Measurements from ENCODE around the gene VN1R5. TPM values are rescaled to one million over a fixed set of nuclear protein-coding genes. Genes with fewer than 3 reads are reported as not detected.

Gene VN1R5
- total RNA-seq, 1 experiment from 2014 or later = not detected

DNA sequence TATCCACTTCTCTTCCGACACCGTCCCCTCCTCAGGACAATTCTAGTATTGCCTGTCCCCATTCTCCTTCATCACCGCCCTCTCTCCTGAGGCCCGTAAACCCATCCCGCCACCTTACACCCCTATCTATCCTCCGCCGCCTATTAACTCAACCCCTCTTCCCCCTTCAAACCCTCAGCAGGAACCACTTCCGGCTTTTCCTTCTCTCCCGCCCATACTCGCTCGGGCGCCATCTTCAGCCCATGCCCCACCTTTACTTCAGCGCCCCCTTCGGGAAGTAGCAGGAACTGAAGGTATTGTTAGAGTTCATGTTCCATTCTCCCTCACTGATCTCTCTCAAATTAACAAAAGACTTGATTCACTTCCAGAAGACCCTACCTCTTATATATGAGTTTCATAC is 31.6 kb downstream of the VN1R5 start:
- Histone ChIP-seq H3K18ac (ENCODE audit: insufficient read length, low read depth, low read length) (no peak overlapping the region), H2BK5ac (ENCODE audit: insufficient read length, low read length) (no peak overlapping the region), H3T11ph (ENCODE audit: low read length) (no peak overlapping the region), H3K27ac (ENCODE audit: insufficient read length, low read depth, low read length) (no peak overlapping the region), H2BK12ac (ENCODE audit: insufficient read length, low read depth, low read length) (no peak overlapping the region), H3K9me3 (ENCODE audit: control insufficient read depth, low read depth, low read length) (no peaks in the 10 kb centered on the region), H3K14ac (ENCODE audit: insufficient read depth, low read length) (no peak overlapping the region), H3K4ac (ENCODE audit: low read depth, low read length) (no peak overlapping the region), H2BK120ac (ENCODE audit: low read depth, low read length, poor library complexity, severe bottlenecking) (no peak overlapping the region), H3K79me2 (ENCODE audit: insufficient read depth, low read length) (no peaks in the 10 kb centered on the region), H2BK20ac (ENCODE audit: low read depth, low read length, poor library complexity, severe bottlenecking) (no peak overlapping the region), H2AFZ (ENCODE audit: low read length) (no peak overlapping the region), H3K9ac (ENCODE audit: extremely low read depth, insufficient read length, low read length) (no peak overlapping the region), H2BK15ac (ENCODE audit: low read depth, low read length) (no peak overlapping the region), H3K23me2 (ENCODE audit: insufficient read length, low read depth, low read length, poor library complexity, severe bottlenecking) (no peaks in the 10 kb centered on the region), H3K4me1 (ENCODE audit: insufficient read depth, low read length) (peaks cover 3% of the 10 kb centered on the region; the same call in 1 of the 2 replicates), H4K8ac (replicated peaks; ENCODE audit: insufficient read length, low read depth, low read length) (no peak overlapping the region), H3K4me2 (ENCODE audit: insufficient read depth, insufficient read length, low read length) (no peak overlapping the region), H3K27me3 (ENCODE audit: insufficient read depth, low read length) (no peaks in the 10 kb centered on the region), H3K23ac (ENCODE audit: insufficient read length, low read depth, low read length) (no peak overlapping the region), H2AK5ac (ENCODE audit: insufficient read length, low read length) (no peak overlapping the region), H3K79me1 (ENCODE audit: insufficient read depth, low read depth, low read length, poor library complexity, severe bottlenecking) (no peaks in the 10 kb centered on the region), H4K91ac (ENCODE audit: insufficient read length, low read depth, low read length) (no peak overlapping the region), H3K56ac (ENCODE audit: insufficient read length, low read depth, low read length) (no peak overlapping the region), H4K20me1 (ENCODE audit: control insufficient read depth, insufficient read depth, insufficient read length) (no peaks in the 10 kb centered on the region), H4K5ac (ENCODE audit: insufficient read length, low read depth, low read length) (no peak overlapping the region)
- TF ChIP-seq, protein P1, sequence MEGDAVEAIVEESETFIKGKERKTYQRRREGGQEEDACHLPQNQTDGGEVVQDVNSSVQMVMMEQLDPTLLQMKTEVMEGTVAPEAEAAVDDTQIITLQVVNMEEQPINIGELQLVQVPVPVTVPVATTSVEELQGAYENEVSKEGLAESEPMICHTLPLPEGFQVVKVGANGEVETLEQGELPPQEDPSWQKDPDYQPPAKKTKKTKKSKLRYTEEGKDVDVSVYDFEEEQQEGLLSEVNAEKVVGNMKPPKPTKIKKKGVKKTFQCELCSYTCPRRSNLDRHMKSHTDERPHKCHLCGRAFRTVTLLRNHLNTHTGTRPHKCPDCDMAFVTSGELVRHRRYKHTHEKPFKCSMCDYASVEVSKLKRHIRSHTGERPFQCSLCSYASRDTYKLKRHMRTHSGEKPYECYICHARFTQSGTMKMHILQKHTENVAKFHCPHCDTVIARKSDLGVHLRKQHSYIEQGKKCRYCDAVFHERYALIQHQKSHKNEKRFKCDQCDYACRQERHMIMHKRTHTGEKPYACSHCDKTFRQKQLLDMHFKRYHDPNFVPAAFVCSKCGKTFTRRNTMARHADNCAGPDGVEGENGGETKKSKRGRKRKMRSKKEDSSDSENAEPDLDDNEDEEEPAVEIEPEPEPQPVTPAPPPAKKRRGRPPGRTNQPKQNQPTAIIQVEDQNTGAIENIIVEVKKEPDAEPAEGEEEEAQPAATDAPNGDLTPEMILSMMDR (conservative IDR thresholded peaks at IDR 0.05) = peak; percentile 69
- Mint-ChIP-seq H3K9me3 (peaks cover 3 to 15% of the 10 kb centered on the region in 2 experiments; a peak in 4 of 5 replicates), H3K36me3 (ENCODE audit: insufficient read depth in 1 of 3, low read depth in 3 of 3) (peaks cover 7 to 16% (median 15%) of the 10 kb centered on the region in 3 experiments), H3K27me3 (ENCODE audit: low read depth) (peaks cover 5% of the 10 kb centered on the region), H3K27ac (no peak overlapping the region), H3K4me3 (no peak overlapping the region), H3K4me1 (peaks cover 16 to 25% of the 10 kb centered on the region in 2 experiments)
- no peak for DNase-seq
- 100% methylated on average over 1 of the region's 14 CpGs for WGBS (ENCODE audit: extremely low coverage, insufficient read length, low lambda C conversion rate)
